Tibial artery (tissue), 4 donors: ENCODE data around the gene ATAD5.

Experiments used
- DNase-seq, 2 donors: peaks; one replicate each; pipeline ENCODE4 v3.0.0-alpha.2; 2019
- H3K27ac ChIP-seq, 2 donors: fragments of 200-600 bp; sonication (generic) in 1 of 2; 1 replicate in 1 of 2; 2 replicates in 1 of 2; pipeline ENCODE4 v1.5.1; 2018 to 2019; ENCODE audit warnings: mild to moderate bottlenecking in 1 of 2
- H3K27me3 ChIP-seq, 2 donors: fragments of 200-600 bp; sonication (generic) in 1 of 2; one replicate each; pipeline versions ENCODE4 v1.5.1 to v1.6.0; 2016 to 2019
- H3K36me3 ChIP-seq, 3 donors: fragments of 200-600 bp; sonication (generic) in 2 of 3; one replicate each; pipeline ENCODE4 v1.5.1; 2016 to 2019; ENCODE audit warnings: mild to moderate bottlenecking in 2 of 3
- H3K4me1 ChIP-seq, 4 donors: fragments of 200-600 bp; sonication (generic) in 2 of 4; 1 replicate in 3 of 4; 2 replicates in 1 of 4; pipeline ENCODE4 v1.5.1; 2016 to 2019
- H3K4me3 ChIP-seq, 2 donors: fragments of 200-600 bp; sonication (generic) in 1 of 2; 1 replicate in 1 of 2; 2 replicates in 1 of 2; pipeline ENCODE4 v1.5.1; 2018 to 2019; ENCODE audit warnings: mild to moderate bottlenecking in 2 of 2
- H3K9me3 ChIP-seq, 3 donors: fragments of 200-600 bp; sonication (generic) in 1 of 3; one replicate each; pipeline ENCODE4 v1.5.1; 2016 to 2019
- CTCF ChIP-seq, 2 experiments: fragments of 200-600 bp in 1 of 2; fragments of 450-650 bp in 1 of 2; IDR thresholded peaks; one replicate each; pipeline ENCODE4 v1.5.1; 2017 to 2019; ENCODE audit warnings: antibody characterized with exemption in 2 of 2, mild to moderate bottlenecking in 1 of 2, moderate library complexity in 1 of 2
- intact Hi-C: fragments of 100-400 bp; cut with DNase I; formaldehyde crosslinking; loops from one replicate; pipeline ENCODE4 v1.15.0; 2023; ENCODE audit warnings: low total_unique reads

The ATAD5 gene

GRCh38 chr17:30838202-30838807 is 6.5 kb downstream of the ATAD5 start:
- intact Hi-C loops, result no loop called here
- H3K27ac ChIP-seq, result no peak overlapping the region
- DNase-seq, result no peak
- no peaks in the 10 kb centered on the region for H3K4me1 ChIP-seq
- H3K9me3 ChIP-seq, result no peaks in the 10 kb centered on the region
- no peaks in the 10 kb centered on the region for H3K27me3 ChIP-seq
- H3K4me3 ChIP-seq, result no peak overlapping the region
- no peak for TF ChIP-seq CTCF (IDR thresholded peaks at IDR 0.05)
- no peaks in the 10 kb centered on the region for H3K36me3 ChIP-seq

GRCh38 chr17:30840771-30841170 is 9.0 kb downstream of the ATAD5 start:
- no peaks in the 10 kb centered on the region for H3K9me3 ChIP-seq
- no peaks in the 10 kb centered on the region for H3K36me3 ChIP-seq
- no peaks in the 10 kb centered on the region for H3K4me1 ChIP-seq
- intact Hi-C loops, result no loop called here
- TF ChIP-seq CTCF (IDR thresholded peaks at IDR 0.05), result no peak
- H3K27ac ChIP-seq, result no peak overlapping the region
- H3K4me3 ChIP-seq, result no peak overlapping the region
- no peak for DNase-seq
- no peaks in the 10 kb centered on the region for H3K27me3 ChIP-seq

- H3K4me1 ChIP-seq, result no peaks in the 10 kb centered on the region
- DNase-seq, result no peak
- no peak overlapping the region for H3K27ac ChIP-seq
- TF ChIP-seq CTCF (IDR thresholded peaks at IDR 0.05), result no peak
- no peaks in the 10 kb centered on the region for H3K9me3 ChIP-seq
- H3K36me3 ChIP-seq, result no peaks in the 10 kb centered on the region
- no peaks in the 10 kb centered on the region for H3K27me3 ChIP-seq
- no peak overlapping the region for H3K4me3 ChIP-seq
- intact Hi-C loops, result no loop called here
Measured at GRCh38 chr17:30848021-30848420, 16.3 kb downstream of the ATAD5 start.

GRCh38 chr17:30854146-30854545 is 22.4 kb downstream of the ATAD5 start:
- Histone ChIP-seq H3K27ac (no peak overlapping the region), H3K36me3 (no peaks in the 10 kb centered on the region), H3K9me3 (no peaks in the 10 kb centered on the region), H3K27me3 (no peaks in the 10 kb centered on the region), H3K4me1 (no peaks in the 10 kb centered on the region), H3K4me3 (no peak overlapping the region)
- intact Hi-C loops, result no loop called here
- DNase-seq, result no peak
- TF ChIP-seq CTCF (IDR thresholded peaks at IDR 0.05), result no peak

- no peaks in the 10 kb centered on the region for H3K4me1 ChIP-seq
- intact Hi-C loops, result no loop called here
- no peak for TF ChIP-seq CTCF (IDR thresholded peaks at IDR 0.05)
Measured at GRCh38 chr17:30858556-30859250, 26.9 kb downstream of the ATAD5 start.

More at GRCh38 chr17:30858556-30859250, 26.9 kb downstream of the ATAD5 start:
- Histone ChIP-seq H3K9me3 (no peaks in the 10 kb centered on the region), H3K27ac (no peak overlapping the region), H3K36me3 (no peaks in the 10 kb centered on the region), H3K27me3 (no peaks in the 10 kb centered on the region), H3K4me3 (no peak overlapping the region)
- no peak for DNase-seq
